GM21367 (cell line): ENCODE measurements around the gene HLF.
A peak's percentile ranks its signal among the peaks of the same experiment; 100 is the strongest.

ENCODE experiments used
- ATAC-seq: cut with Tn5 transposase; IDR thresholded peaks from one replicate; pipeline ENCODE4 v1.9.1; 2021; ENCODE audit not compliant: unreplicated experiment

The HLF gene, protein sequence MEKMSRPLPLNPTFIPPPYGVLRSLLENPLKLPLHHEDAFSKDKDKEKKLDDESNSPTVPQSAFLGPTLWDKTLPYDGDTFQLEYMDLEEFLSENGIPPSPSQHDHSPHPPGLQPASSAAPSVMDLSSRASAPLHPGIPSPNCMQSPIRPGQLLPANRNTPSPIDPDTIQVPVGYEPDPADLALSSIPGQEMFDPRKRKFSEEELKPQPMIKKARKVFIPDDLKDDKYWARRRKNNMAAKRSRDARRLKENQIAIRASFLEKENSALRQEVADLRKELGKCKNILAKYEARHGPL

DNA sequence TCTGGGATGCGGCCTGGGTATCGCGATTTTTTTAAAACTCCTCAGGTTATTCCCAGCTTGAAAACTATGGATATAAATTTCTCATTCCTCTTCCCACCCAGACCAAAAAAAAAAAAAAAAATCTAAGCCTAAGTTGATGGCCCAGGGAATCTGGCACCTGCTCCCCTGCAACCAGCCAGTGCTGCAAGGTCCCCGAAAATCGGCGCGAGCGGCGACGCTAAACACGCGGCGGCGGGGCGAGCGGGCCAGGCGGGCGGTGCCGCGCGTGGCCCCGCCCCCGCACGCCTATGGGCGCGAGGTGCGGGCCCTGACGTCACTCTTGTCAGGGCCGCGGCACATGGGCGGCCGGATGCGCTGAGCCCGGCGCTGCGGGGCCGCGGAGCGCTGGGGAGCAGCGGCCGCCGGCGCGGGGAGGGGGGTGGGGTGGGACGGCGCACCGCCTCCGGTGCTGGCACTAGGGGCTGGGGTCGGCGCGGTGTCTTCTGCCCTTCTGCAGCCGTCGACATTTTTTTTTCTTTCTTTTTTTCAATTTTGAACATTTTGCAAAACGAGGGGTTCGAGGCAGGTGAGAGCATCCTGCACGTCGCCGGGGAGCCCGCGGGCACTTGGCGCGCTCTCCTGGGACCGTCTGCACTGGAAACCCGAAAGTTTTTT is at the start of gene HLF:
TSS of gene HLF (plus strand) at position 316 of the 654 bp plus-strand sequence. CDS start 525 bp downstream, outside the sequence.
- ATAC-seq = peak; percentile 97

DNA sequence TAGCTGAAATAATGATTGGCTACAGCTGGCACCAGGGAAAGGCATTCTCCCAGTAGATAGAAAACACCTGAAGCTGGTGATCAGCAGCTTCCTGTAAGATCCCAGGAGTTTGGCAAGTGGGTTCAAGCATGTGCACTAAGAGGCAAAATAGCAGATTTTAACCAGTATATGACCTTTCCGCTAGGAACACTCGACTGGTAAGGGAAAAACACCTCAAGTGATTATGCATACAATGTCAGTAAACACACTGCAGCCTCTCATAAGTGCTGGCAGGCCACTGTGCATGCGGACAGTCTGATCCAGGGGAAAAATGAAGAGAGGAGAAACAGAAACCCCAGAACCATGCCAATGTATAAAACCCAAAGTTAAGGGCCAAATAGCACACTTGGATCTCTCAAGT is 49.0 kb upstream of the HLF start:
- no peak for ATAC-seq

DNA sequence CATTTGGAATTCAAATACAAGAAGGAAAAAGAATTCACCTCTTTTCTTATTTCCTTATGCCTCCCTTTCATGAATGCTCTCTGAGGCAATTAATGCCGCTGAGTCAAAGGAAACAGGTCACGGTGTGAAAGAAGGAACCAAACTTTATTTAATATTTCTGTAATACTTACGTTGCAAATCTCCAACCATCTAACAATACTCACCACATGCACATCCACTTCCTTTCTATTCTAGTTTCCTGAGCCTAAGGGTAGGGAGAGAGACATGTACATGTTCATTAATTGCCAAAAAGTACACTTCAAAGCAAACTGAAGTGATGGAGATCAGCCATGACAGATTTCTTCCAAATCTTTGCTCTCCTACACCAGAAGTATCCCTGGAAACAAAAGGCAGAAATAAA is 47.9 kb upstream of the HLF start:
- ATAC-seq = no peak

DNA sequence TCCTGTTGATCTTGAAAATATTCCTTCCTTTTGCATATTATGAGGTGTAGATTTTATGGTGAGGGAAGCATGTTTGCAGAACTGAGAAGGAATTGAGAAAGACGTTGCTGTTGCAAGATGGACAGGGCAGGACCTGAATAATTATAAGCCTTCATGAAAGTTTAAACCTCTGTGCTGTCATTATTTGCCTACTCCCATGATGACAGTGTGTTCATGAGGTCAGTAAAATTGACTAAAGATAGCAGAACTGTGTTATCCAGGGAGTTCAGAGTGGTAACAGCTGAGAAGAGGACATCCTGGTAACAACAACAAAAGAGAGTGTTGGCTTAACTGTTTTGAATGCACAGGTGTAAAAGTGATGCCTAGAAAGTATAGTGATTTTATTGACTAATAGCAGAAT is 45.3 kb upstream of the HLF start:
- no peak for ATAC-seq

DNA sequence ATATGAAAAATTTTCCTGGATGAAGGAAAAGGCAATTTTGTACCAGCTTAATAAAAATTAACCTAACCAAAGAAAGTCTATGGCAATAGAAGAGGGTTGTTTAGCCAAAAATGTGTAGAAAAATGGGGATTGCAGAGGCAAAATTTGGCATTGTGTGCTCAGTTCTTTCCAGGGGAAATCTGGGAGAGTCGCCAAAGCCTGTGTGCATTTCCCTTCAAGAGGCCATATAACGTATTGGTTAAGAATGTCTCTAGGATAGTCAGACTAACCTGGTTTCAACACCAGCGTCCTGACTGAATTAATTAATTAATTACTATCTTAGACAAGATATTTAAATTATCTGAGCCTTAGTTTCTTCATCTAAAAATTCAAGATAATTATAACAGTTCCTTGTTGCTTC is 44.8 kb upstream of the HLF start:
- no peak for ATAC-seq

DNA sequence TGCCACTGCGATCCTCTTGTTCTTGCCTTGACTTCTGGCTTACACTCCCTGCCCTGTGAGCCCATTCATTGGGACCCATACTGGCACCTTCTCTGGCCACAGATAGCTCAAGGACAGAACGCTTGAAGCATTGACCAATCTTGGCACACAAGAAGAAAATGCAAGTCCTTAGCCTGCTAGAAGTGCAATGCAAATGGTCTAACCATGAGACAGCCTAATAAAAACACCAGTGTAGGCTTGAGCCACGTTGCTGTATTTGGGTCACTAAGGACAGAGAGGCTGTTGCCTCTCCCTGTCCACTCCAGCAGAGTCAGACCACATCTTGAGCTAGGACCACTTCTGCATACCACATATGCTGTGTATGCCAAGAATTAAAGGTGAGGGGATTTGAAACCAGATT is 41.2 kb upstream of the HLF start:
- no peak for ATAC-seq

DNA sequence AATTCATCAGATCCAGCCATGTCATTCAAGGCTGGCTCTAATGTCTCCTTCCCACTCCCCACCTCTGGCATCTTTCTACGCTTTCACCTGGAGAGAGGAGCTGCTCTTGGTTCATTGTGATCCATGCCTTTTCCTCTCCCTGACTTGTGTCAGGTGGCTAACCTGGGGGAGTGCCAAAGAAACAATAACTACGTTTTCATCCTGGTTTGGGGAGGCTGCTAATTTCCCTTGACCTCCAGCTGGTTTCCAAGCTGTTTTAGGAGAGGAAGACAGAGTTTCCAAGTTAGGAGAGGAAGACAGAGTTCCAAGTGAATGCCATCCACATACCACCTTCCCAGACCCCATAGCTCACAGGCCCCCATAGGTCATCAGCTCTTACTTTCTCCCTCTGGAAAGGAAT is 40.0 kb upstream of the HLF start:
- ATAC-seq = no peak

DNA sequence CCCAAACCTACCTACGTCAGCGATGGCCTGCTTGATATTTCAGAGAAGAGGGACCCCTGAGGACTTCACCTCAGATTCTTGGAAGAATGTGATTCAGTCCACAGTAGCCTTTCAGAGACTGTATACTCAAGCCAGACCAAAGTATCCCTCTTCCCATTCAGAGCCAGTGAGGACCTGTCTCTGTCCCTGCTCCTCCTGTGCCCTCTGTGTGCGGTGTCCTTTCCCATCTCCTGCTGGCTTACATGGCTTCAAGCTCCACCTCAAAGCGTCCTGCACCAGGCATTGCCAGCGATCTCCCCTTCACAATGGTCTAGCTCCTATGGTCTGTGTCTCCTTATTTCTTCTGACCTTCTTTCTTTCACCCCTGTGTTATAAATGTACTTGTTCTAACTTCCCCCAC is 39.5 kb upstream of the HLF start:
- no peak for ATAC-seq

DNA sequence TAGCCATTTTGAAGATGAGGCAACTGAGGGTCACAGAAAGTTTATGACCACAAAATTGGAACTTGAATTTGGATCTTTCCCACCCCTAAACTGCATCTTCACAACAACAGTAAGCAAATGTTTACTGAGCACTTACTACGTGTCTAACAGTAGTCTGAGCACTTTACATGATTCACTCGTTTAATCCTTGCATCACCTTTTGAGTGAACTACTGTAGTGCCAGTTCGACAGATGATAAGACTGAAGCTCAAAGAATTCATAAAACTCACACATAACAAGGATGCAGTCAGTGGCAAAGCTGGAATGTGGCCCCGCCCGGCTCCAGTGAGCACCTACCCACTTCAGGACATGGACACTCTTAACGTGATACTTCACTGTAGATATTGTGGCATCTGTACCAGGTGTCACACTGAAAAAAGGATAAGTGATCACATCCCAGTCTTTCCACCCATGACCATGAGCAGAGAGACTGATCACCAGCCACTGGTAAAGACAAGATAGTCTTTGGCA is 36.0 kb upstream of the HLF start:
- ATAC-seq = no peak

DNA sequence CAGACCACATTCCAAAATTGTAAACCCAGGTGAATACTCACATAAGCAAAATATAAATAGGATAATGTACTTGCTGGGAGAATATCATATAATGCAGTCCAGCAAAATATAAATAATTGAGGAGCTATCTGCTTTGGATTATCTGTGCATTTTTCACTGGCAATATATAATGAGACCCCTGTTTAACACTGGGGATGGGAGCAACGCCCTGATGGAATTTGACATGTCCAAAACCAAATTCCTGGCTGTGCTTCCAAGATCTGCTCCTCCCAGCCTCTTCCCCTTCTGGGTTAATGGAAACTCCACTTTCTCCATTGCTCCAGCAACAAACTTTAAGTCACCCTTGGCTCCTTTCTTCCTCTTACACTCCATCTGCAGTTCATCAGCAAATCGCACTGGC is 35.5 kb upstream of the HLF start:
- no peak for ATAC-seq

DNA sequence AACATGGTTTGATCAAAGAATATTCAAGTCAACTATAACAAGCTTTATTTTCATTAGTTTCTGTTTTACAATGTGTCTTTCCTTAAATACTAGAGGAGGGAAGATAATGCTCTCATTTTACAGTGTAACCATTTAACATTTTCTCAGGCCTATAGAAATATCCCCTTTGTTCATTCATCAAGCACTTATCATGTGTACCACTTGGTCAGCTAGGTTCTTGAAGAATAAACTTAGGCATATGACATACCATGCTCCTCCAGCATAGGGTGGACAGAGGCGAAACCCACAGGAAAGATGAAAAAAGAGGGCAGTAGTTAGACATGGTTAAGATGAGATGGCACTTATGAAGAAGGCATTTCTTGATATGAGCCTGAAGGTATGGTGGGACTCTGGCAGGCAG is 34.0 kb upstream of the HLF start:
- ATAC-seq = no peak

DNA sequence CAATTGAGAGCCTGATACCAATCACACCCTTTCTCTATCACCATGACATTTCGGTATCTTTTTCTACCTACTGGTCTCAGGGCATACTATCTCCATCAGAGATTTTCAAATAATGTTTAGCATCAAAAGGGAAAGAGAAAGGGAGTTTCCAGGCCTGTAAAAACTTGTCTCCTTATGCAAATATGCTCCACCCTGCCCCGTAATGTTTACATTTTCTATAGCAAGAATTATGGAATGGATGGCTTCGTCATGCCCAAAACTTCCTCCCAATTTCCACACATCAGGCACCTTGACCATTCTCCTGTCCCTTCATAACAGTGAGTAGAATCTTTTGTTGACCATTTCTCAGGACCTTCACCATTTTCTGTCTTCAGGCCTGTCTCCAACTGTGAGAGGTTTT is 30.9 kb upstream of the HLF start:
- no peak for ATAC-seq

DNA sequence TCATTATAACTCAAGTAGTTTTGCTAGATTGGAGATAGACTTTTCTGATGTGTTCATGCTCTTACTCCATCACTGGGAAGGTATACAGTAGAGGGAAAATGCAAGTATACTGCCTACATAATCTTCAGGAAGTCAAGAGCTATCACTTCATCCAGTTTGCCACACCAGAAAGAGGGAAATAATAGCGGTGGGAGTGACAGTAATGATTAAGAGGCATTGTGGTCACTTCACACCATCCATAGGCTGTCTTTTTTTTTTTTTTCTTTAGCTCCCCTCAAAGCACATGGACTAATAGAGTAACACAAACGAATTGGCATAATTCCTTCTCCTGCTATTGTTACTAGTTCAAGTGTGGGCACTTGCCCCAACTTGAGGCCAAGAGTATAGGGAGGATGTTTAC is 28.4 kb upstream of the HLF start:
- no peak for ATAC-seq

DNA sequence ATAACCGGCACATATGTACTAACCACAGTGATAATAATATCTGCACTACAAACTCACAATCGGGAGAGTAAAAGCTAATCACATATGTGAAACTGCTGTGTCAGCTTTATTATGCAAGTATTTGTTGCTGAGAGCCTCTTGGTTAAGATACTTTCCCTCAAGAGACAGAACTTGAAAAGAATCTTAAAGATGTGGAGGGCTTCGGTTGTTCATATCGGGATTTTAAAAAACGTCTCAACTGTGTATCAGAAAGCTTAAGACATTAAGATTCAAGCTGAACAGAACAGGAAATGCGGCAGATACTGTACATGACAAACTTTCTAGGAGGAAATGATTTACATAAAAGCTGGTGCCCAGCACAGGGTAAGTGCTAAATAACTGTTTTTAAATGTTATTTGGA is 27.5 kb upstream of the HLF start:
- peak; percentile 34 for ATAC-seq

DNA sequence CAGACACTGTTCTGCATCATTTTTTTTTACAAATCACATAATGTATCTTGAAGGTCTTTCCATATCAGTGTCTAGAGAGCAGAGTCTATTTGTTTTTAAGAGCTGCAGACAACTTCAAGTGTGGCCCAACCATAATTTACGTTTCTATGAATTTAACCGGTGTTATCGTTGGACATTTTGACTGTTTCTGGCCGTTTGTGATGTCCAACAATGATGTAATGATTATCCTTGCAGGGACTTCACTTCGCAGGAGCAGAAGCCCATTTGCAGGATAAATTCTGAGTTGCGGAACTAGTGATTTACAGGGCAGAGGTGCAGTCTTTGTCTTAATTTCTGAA is 26.9 kb upstream of the HLF start:
- ATAC-seq = no peak

DNA sequence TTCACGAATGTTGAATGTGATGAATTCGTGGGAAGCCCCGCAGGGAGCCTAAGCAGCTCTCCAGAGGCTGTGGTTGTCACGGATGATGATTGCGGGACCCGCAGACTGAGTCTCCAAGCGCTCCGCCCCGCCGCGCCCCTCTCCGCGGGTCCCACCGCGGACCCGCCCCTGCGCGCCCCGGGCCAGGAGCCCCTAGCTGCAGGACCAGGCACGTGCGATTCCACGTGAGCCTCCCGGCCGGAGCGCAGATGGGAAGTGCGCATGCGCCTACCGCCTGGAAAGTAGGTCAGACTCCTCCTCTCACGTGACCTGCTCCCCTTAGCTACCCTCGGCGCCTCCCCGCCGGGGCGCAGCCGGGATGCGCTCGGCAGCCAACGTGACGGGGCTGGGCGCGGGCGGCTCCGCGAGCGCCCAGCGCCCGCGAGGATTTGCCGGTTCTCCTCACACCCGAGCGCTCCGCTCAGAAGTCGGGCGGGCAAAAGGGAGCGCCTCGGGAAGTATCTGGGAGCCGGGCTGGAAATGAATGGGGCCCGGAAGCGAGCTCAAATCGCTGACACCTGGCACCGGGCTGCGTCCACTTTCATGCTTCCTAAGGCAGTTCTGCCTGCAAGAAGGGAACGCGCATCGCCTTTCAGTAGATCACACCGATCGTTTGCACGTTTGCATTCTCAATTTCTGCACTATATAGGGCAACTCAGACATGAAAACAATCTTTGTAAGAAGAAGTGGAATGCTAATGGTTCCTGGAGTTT is 26.4 kb upstream of the HLF start:
- ATAC-seq = peak; percentile 95

DNA sequence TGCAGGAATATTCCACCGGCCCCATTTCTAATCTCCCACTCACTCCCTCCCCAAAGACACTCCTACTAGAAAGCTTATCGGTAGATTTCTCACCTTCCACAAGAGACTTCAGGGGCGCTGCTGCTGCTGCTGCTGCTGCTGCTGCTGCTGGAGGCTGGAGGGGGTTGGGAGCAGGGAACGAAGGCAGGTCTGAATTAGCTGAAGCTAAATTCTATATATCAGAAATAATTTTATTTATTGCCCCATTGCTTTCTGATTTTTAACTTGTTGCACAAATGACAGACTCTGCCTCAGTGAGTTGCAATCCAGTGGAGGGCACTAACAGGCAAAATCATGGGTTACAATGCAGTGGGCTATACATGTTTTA is 25.8 kb upstream of the HLF start:
- ATAC-seq = no peak

DNA sequence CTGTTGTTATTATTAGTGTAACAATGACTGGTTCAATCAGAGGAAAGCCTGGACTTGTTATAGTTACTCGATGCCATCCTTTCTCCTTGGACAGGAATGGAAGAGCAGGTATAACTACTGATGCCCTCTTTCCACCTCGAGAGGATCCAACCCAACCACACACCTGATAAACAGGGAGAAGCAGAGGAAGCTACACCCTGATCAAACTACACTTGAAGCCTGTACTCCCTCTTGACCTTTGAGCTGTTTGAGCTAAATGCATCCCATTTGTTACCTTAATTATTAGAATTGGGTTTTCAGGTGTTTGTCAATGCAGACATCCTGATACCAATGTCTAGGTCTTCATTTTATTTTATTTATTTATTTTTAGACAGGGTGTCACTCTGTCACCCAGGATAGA is 23.7 kb upstream of the HLF start:
- no peak for ATAC-seq

DNA sequence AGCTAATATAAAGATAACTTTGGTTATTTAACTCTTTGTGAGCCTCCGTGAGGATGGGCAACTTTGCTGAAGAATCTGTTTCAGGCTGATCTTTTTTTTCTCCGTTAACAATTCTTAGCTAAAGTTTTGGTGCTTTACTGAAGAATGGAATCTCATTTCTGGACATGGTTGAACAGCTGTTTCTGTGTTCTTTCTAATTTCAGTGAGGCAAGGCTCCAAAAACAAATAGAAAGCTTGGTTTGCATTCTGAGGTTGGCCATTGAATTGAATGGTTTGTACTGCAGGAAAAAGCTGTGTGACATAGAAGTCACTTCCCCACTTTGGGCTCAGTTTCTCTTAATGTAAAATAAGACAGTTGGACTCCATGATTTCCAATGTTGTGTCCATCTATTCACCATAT is 22.3 kb upstream of the HLF start:
- no peak for ATAC-seq

DNA sequence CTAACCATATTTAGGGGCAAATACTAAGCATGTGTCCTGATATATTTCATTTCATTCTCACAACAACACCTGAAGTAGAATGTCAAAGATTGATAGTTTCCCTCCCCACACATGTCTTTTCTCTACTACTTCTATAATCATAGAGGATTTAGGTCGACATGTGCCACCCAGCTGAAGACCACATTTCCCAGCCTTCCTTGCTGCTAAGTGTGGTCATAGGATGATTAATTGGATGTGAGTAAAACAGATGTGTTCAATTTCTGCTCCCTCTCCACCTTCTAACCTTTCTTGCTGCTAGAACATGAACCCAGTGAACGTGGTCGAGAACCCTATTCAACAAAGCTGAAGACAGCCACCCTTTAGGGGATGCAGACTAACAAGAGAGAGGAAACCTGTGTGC is 18.8 kb upstream of the HLF start:
- ATAC-seq = no peak

DNA sequence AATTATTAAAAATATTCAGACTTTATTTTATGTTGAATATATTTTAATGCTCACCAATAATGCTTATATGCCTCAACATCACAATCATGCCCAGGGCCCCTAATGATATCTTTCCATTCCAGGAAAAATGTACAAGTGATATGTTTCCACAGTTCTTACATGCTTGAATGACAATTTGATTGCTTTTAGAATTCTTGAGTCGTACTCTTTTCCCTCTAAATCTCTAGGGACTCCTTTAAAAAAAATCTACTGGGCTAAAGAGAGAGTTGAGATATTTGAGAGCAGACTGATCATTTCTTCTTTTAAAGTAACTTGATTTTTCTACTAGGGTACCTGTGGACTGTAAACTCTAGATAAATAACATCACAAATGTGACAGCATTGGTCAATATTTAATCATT is 18.2 kb upstream of the HLF start:
- ATAC-seq = no peak

DNA sequence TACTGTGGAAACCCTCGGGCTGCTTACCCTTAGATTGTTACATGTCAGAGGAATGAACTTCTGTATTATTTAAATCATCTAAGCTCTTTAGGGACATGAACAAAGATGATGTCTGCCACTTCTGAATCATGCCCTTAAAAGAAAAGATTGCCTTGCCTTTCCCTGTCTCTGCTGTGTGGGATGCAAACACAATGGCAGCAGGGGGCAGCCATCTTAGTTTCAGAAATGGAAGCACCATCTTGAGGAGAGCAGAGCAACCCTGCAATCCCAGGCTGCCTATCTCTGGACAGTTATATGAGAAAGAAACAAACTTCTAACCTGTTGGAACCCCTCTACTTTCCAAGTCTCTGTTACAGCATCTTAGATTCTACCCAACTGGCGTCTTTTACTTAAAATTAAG is 16.7 kb upstream of the HLF start:
- no peak for ATAC-seq
